Body of pancreas (tissue), 4 donors: ENCODE results near the gene A2M.

Source experiments
- POLR2A ChIP-seq, 3 donors: fragments of 450-650 bp; IDR thresholded peaks; one replicate each; pipeline ENCODE4 v1.6.1; 2016; ENCODE audit warnings: antibody characterized with exemption in 3 of 3, mild to moderate bottlenecking in 2 of 3
- TF ChIP-seq, protein P1 (sequence below), 7 experiments: fragments of 450-650 bp in 4 of 7; fragments of 200-600 bp in 3 of 7; sonication (generic) in 3 of 7; IDR thresholded peaks; one replicate each; pipeline ENCODE4 v1.5.1; 2016 to 2019; ENCODE audit warnings: antibody characterized with exemption in 7 of 7

DNA sequence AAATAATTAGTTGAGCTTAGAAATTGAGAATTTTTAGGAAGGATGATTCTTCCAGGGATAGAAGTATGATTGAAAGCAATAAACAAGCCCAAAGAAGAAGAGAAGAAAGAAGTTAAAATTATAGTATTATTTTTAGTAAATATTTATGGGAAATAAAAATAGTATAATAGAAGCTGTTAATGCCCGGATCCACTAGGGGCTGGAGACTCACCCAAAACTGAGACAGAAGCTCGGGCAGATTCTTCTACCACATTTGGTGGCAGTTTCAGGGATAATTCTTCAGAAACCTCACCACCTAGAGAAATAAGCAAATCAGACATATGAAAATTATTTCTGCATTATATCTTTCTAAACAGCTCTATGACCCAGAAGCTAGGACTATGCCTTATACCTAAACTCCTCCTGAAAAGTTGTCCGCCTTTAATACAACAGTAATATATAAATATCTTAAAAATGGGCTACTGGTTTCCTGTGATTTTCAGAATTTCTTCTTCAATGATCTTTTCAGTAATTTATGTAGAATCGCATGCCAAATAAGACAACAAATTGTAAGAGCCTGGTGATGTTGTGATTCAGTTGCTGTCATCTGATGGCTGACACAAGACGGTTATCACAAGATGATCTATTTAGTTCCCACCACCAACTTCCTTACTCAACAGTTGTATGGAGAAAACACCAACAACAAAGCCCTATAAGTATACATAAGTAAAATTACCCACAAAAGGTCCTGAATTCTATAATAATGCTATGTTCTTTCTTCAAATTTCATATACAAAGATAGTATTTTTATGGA, 35.6 kb downstream of the A2M start:
- TF ChIP-seq, protein P1, sequence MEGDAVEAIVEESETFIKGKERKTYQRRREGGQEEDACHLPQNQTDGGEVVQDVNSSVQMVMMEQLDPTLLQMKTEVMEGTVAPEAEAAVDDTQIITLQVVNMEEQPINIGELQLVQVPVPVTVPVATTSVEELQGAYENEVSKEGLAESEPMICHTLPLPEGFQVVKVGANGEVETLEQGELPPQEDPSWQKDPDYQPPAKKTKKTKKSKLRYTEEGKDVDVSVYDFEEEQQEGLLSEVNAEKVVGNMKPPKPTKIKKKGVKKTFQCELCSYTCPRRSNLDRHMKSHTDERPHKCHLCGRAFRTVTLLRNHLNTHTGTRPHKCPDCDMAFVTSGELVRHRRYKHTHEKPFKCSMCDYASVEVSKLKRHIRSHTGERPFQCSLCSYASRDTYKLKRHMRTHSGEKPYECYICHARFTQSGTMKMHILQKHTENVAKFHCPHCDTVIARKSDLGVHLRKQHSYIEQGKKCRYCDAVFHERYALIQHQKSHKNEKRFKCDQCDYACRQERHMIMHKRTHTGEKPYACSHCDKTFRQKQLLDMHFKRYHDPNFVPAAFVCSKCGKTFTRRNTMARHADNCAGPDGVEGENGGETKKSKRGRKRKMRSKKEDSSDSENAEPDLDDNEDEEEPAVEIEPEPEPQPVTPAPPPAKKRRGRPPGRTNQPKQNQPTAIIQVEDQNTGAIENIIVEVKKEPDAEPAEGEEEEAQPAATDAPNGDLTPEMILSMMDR (IDR thresholded peaks at IDR 0.05) = no peak
- no peak for TF ChIP-seq POLR2A (IDR thresholded peaks at IDR 0.05)
